ENCODE measurements around the gene GTF3C1.

GTF3C1 gene

GRCh38 chr16:27424772-27425498 lies 124.8 kb downstream of the GTF3C1 start:
- no peak for DNase-seq

- DNase-seq, result no peak
These were observed 127.6 kb downstream of the GTF3C1 start for GRCh38 chr16:27421961-27422740.

DNA sequence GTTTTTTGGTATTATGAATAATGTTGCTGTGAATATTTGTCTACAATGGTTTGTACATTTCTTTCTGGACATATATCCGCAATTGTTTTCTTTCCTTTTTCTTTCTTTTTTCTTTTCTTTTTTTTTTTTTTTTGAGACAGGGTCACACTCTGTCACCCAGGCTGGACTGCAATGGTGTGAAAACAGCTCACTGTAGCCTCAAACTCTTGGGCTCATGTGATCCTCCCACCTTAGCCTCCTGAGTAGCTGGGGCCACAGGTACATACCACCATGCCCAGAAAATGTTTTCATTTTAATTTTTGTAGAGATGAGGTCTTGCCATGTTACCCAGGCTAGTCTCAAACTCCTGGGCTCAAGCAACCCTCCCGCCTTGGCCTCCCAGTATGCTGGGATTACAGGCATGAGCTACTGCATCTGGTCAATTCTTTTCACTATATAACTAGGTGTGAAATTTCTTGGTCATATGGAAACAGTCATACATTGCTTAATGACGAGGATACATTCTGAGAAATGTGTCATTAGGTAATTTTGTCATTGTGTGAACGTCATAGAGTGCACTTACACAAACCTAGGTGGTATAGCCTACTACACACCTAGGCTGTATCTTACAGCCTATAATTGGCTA lies 132.6 kb downstream of the GTF3C1 start:
- DNase-seq, result no peak

DNA sequence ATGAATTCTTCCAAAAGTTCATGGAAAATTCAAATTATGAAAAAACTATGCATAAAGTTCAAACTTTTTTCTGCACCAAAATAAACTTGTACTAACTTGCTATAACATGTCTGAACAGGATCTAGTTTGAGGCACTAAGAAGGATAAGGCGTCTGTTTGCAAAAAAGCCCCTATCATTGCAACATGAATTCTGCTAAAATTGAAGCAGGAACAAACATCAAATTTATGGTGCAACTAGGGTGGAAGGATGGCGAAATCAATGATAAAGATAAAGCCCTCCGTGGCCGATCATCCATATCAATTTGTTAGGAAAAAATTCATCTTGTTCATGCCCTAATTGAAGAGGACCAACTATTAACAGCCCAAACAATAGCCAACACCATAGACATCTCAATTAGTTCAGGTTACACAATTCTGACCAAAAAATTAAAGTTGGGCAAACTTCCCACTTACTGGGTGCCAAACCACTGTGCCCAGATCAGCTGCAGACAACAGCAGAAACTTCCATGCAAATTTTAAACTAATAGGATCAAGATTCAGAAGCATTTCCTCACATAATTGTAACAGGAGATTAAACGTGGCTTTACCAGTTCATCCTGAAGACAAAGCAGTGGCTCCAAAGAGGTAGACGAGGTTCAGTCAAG lies 134.8 kb downstream of the GTF3C1 start:
- DNase-seq, result no peak

DNA sequence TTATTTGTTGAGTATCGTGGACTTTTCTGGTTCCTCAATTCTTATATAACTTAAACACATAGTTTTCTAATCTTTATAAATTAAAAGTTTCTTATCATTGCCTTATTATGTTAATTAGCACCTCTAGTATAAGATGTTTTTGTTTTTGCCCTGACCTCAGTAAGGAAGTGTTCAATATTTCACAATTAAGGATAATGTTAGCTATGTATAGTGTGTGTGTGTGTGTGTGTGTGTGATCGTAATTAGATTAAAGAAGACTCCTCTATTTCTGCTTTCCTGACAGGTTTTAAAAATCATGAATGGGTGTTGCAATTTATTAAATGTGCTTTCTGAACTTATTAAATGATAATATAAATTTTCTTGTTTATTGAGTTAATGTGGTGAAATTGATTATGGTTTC lies 135.8 kb downstream of the GTF3C1 start:
- DNase-seq, result no peak

DNA sequence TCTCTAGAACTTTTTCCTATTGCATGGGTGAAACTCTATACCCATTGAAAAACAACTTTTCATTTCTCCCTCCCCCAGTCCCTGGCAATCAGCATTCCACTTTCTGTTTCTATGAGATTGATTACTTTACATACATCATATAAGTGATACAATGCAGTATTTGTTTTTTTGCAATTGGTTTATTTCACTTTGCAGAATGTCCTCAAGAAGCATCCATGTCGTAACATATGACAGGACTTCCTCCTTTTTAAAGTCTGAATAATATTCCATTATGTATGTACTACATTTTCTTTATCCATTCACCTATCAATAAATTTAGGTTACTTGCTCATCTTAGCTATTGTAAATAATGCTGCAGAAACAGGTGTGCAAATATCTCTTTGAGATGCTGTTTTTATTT lies 139.0 kb downstream of the GTF3C1 start:
- no peak for DNase-seq

Measured in activated gamma-delta T cell (primary cell).